GM18520 (cell line): ENCODE results near the gene INSYN2B.
"Not testable (repeated sequence)": the region's sequence is repeated elsewhere in the genome, so short reads cannot be mapped to it uniquely, and the experiment has no call there.

Source experiments
- ATAC-seq: cut with Tn5 transposase; IDR thresholded peaks from one replicate; pipeline ENCODE4 v1.9.1; 2021; ENCODE audit not compliant: unreplicated experiment

Gene INSYN2B

GRCh38 chr5:169860585-169860984 lies 119.7 kb downstream of the INSYN2B start:
- ATAC-seq, result no peak

- no peak for ATAC-seq
Measured at GRCh38 chr5:169856571-169856970, 123.7 kb downstream of the INSYN2B start.

- no peak for ATAC-seq
Measured at GRCh38 chr5:169851321-169851850, 128.9 kb downstream of the INSYN2B start.

GRCh38 chr5:169850409-169850808 lies 129.9 kb downstream of the INSYN2B start:
- ATAC-seq, result no peak

- ATAC-seq, result no peak
Measured at GRCh38 chr5:169848792-169849191, 131.5 kb downstream of the INSYN2B start.

GRCh38 chr5:169848271-169848670 lies 132.0 kb downstream of the INSYN2B start:
- ATAC-seq, result no peak

GRCh38 chr5:169847519-169847918 lies 132.8 kb downstream of the INSYN2B start:
- no peak for ATAC-seq

- ATAC-seq, result no peak
Measured at GRCh38 chr5:169842699-169843098, 137.6 kb downstream of the INSYN2B start.

- ATAC-seq, result no peak
Measured at GRCh38 chr5:169840405-169840804, 139.9 kb downstream of the INSYN2B start.

- ATAC-seq, result peak; percentile 58
Measured at GRCh38 chr5:169838688-169839087, 141.6 kb downstream of the INSYN2B start.

GRCh38 chr5:169837686-169838085 lies 142.6 kb downstream of the INSYN2B start:
- no peak for ATAC-seq

- no peak for ATAC-seq
Measured at GRCh38 chr5:169836835-169837536, 143.3 kb downstream of the INSYN2B start.

GRCh38 chr5:169834540-169834939 lies 145.8 kb downstream of the INSYN2B start:
- ATAC-seq, result not testable (repeated sequence)

GRCh38 chr5:169833681-169834292 lies 146.5 kb downstream of the INSYN2B start:
- ATAC-seq, result not testable (repeated sequence)

- ATAC-seq, result no peak
Measured at GRCh38 chr5:169832845-169833244, 147.4 kb downstream of the INSYN2B start.

GRCh38 chr5:169832304-169832703 lies 148.0 kb downstream of the INSYN2B start:
- no peak for ATAC-seq

- ATAC-seq, result no peak
Measured at GRCh38 chr5:169831331-169831730, 149.0 kb downstream of the INSYN2B start.

- ATAC-seq, result peak; percentile 50
Measured at GRCh38 chr5:169828385-169828784, 151.9 kb downstream of the INSYN2B start.

GRCh38 chr5:169827769-169828168 lies 152.5 kb downstream of the INSYN2B start:
- ATAC-seq, result no peak

- no peak for ATAC-seq
Measured at GRCh38 chr5:169826618-169827017, 153.7 kb downstream of the INSYN2B start.

- ATAC-seq, result no peak
Measured at GRCh38 chr5:169817031-169817430, 163.3 kb downstream of the INSYN2B start.

GRCh38 chr5:169814522-169814921 lies 165.8 kb downstream of the INSYN2B start:
- ATAC-seq, result no peak
